ENCODE data around the gene GPRIN1.

Gene GPRIN1

GRCh38 chr5:176643491-176644219 is 33.7 kb upstream of the GPRIN1 start:
- no peak for DNase-seq (ENCODE audit: low read depth)

GRCh38 chr5:176642675-176643490 is 32.9 kb upstream of the GPRIN1 start:
- DNase-seq (ENCODE audit: low read depth), result no peak

GRCh38 chr5:176640616-176641015 is 30.7 kb upstream of the GPRIN1 start:
- DNase-seq (ENCODE audit: low read depth), result no peak

- DNase-seq (ENCODE audit: low read depth), result peak; percentile 94
Measured at GRCh38 chr5:176639981-176640380, 30.0 kb upstream of the GPRIN1 start.

- no peak for DNase-seq (ENCODE audit: low read depth)
Measured at GRCh38 chr5:176639208-176639607, 29.3 kb upstream of the GPRIN1 start.

GRCh38 chr5:176638437-176638836 is 28.5 kb upstream of the GPRIN1 start:
- no peak for DNase-seq (ENCODE audit: low read depth)

GRCh38 chr5:176637556-176637955 is 27.6 kb upstream of the GPRIN1 start:
- no peak for DNase-seq (ENCODE audit: low read depth)

- peak; percentile 68 for DNase-seq (ENCODE audit: low read depth)
Measured at GRCh38 chr5:176636426-176636825, 26.5 kb upstream of the GPRIN1 start.

GRCh38 chr5:176633598-176633997 is 23.6 kb upstream of the GPRIN1 start:
- DNase-seq (ENCODE audit: low read depth), result no peak

- DNase-seq (ENCODE audit: low read depth), result no peak
Measured at GRCh38 chr5:176632745-176633144, 22.8 kb upstream of the GPRIN1 start.

GRCh38 chr5:176631383-176632200 is 21.6 kb upstream of the GPRIN1 start:
- no peak for DNase-seq (ENCODE audit: low read depth)

GRCh38 chr5:176630681-176631222 is 20.8 kb upstream of the GPRIN1 start:
- DNase-seq (ENCODE audit: low read depth), result no peak

GRCh38 chr5:176629853-176630680 is 20.1 kb upstream of the GPRIN1 start, which contains the start of the genes EIF4E1B and SNCB:
EIF4E1B (plus strand) TSS chr5:176630675; CDS start chr5:176642788, 12,113 bp downstream.
SNCB (minus strand) TSS chr5:176630534; CDS start chr5:176629654, 880 bp downstream.
- DNase-seq (ENCODE audit: low read depth), result peak; percentile 22

- DNase-seq (ENCODE audit: low read depth), result no peak
Measured at GRCh38 chr5:176629317-176629852, 19.4 kb upstream of the GPRIN1 start.

GRCh38 chr5:176628406-176629228 is 18.7 kb upstream of the GPRIN1 start:
- DNase-seq (ENCODE audit: low read depth), result no peak

- no peak for DNase-seq (ENCODE audit: low read depth)
Measured at GRCh38 chr5:176627582-176627981, 17.6 kb upstream of the GPRIN1 start.

GRCh38 chr5:176626876-176627236 is 16.9 kb upstream of the GPRIN1 start:
- no peak for DNase-seq (ENCODE audit: low read depth)

GRCh38 chr5:176625966-176626875 is 16.3 kb upstream of the GPRIN1 start:
- no peak for DNase-seq (ENCODE audit: low read depth)

GRCh38 chr5:176625512-176625911 is 15.6 kb upstream of the GPRIN1 start:
- DNase-seq (ENCODE audit: low read depth), result no peak

All from fibroblast of gingiva (primary cell).